ENCODE measurements around the gene ZNF688.
"Not testable (repeated sequence)": the region's sequence is repeated elsewhere in the genome, so short reads cannot be mapped to it uniquely, and the experiment has no call there.

Gene ZNF688

DNA sequence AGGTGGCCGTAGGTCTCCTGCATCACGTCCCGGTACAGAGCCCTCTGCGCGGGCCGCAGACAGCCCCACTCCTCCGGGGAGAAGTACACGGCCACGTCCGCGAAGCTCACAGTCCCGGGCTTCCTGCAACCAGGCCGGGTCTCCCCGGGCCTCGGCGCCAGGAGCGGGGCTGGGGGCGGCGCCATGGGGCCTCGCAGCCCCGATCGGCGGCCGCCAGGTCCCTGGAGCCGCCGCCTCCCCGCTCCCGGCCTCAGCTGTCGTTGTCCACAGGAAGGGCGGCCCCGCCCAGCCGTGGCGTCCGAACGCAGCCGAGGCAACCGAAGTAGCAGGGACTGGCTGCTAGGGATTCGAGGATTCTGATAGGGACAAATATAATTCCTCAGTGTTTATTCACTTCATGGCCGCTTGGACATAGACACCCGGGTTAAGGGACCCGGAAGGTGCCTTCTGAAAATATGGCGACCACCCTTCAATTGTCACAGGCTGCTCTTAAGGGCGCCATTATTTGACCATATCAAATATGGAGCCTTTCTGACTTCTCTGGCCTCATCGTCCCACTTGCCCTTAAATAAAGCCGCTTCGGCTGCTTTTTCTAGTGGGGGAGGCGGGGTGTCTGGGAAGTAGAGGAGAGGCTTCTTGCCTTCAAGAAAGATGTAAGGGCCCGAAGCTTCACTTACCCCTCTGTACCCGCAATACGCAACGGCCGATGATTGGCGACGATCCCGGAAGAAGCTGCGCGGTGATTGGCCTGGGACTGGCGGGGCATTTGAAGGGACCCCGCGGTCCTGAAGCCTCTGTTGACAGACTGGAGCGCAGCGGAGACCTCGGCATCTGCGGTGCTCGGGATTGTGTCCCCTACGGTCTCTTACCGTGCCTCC, at the start of gene ZNF688:
Gene ZNF688 (minus strand): TSS at position 270 of the 878 bp plus-strand sequence. CDS start 85 bp downstream, at position 185.
- no peak for DNase-seq

DNA sequence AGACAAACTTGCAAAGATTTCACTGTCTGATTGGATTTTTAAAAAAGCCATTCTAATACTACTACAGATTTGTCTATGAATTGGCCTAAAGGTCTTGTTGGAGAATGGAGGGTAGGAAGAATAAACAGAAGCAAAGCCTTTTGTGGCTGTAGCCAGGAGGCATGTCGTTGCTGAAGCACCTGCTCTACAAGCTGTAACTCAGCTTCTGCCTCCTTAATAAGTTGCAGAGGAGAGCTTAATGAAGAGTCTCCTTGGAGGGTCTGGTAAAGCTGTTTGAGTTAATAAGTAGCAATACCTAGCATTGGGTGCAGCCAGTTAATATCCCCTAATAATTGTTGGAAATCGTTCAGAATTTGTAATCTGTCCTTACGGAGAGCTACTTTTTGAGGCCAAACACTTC, 48.7 kb upstream of the ZNF688 start:
- DNase-seq, result no peak

DNA sequence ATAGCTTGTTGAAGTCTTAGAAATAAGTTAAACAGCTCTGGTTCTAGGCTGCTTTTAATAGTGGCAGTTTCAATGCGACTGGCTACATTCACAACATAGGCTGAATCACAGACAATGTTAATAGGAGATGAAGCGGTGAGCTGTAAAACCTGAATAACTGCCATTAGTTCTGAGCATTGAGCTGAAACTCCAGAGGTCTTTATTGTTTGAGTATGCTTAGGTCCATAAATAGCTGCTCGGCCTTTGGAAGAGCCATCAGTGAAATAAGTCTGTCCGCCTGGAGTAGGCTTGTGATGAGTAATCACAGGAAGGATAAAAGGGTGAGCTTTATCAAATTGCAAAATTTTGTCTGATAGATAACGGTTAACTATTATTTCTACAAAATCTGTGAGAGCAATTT, 48.1 kb upstream of the ZNF688 start:
- DNase-seq, result no peak

DNA sequence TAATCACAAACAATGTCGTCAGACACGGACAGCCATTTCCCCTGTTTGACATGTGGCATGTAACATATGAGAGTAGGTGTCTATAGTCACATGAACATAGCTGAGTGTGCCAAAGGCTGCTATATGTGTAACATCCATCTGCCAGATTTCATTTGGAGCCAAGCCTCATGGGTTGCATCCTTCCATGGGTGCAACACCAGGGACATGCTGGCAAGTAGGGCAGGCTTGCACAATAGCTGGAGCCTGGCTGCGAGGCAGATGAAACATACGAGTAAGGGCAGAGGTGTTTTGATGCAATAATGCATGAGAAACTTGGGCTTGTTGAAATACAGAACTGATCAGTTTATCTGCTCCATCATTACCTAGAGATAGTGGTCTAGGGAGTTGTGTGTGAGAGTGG, 47.7 kb upstream of the ZNF688 start:
- DNase-seq, result no peak

DNA sequence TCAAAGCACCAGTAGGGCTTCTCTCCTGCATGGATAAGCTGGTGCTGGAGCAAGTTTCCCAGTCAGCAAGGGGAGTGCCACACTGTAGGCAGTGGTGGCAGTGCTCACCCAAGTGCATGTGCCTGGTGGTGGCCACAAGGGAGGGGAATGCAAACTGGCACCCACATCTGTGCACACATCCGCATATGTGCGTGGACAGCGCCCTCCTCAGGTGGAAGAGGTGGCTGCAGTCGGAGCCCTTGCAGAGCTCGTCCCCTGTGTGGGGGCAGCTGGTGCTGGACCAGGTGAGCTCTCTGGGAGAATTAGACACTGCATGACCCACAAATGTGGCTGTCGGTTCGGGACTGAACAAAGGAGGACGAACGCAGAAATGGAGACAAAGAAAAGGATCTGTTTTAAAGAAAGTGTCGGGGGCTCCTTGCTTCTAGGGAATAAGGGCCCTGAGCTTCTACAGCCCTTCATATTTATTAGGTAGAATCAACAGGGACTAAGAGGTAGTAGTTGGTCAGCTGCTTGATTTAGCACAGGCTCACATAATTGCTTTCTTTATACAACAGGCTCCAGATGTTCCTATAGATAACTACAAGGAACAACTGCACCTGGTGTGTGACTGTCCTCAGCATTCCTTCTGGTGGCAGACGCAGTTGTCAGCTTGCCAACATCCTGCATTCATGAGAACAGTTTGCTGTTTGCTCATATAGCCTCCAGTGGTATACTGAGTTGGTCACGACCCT, 44.0 kb upstream of the ZNF688 start:
- DNase-seq, result no peak

DNA sequence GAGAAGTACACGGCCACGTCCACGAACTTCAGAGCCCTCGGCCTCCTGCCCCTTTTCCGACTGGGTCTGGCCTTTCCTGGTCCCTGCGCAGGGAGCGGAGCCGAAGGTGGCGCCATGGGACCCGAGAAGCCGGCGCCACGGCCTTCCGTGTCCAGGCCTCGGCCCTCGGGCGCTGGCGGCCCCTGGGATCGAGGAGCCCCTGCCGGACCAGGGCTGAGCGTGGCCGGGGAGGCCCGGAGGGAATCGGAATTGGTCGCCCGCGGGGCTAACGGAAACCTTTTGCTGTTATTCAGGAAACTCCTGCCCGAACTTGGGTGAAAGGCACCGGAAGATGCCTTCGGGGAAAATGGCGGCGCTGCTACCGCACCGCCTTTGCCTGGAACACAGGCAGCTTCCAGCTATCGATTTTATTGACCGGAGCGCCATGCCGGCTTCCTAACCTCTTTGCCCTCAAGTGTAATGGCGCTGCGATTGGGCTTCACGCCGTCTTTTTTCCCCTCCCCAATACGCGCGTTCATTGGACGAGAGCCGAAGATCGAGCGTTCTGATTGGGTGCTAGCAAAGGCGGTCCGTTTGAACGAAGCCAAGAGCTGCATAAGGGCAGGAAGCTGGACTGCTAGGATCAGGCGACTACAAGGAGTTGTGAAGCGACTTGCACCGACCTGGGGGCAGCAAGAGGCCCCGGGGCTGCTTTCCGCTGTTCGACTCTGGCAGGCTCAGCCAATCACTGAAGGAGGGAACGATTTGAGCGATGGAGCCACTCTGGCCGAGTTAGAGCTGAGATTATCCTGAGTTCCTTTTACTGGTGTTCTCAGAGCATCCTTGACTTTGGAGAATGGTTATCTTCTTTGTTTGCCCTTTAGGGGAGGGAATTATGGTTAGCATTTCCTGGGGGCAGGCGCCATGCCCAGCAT, 38.7 kb upstream of the ZNF688 start, which contains the start of gene ZNF689:
Gene ZNF689 (minus strand): TSS at position 464 of the 914 bp plus-strand sequence. CDS start 348 bp downstream, at position 116.
- DNase-seq, result no peak

DNA sequence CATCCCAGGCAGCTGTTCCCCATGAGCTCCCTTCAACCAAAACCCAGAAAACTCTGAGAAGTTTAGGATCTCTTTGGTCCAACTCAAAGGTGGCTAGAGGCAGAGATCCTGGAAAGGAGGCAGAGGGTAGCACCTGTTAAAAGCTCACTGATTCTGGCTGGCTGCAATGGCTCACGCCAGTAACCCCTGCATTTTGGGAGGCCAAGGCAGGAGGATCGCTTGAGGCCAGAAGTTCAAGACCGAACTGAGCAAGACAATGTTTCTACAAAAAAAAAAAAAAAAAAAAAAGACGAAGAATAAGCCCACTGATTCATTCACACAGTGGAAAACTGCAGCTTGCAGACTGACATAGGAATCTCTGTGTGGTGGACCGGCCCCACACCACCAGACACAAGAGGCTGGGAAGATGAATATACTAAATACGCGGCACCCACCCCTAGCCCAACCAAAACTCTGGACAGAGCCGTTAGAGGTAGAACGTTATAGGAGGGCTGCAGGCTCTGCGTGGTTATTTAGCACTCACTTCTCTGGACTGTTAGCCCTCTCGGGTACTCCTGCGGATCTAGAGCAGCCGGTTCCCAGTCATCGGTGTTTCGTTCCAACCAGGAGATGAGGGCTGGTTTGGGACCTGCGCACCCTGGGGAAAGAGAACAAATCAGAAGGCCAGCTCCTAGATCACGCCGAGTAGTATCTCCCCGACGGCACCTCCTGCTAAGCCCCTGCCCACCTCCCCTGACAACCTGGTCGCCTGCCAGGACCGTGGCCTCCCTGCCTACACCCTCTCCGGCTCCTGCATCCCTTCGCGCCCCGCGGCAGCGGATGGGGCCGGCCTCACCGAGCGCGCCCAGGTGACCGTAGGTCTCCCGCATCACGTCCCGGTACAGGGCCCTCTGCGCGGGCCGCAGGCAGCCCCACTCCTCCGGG, 37.8 kb upstream of the ZNF688 start:
- no peak for DNase-seq

DNA sequence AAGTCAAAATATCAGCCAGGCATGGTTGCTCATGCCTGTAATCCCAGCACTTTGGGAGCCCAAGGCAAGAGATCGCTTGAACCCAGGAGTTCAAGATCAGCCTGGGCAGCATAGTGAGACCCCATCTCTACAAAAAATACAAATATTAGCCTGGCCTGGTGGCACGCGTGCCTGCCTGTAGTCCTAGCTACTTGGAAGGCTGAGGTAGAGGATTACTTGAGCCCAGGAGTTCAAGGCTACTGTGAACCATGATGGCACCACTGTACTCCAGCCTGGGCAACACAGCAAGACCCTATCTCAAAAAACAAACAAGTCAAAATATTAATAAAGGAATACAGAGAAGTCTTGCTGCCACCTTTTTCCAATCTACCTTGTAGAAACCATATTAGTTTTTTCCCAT, 34.5 kb upstream of the ZNF688 start:
- DNase-seq, result no peak

DNA sequence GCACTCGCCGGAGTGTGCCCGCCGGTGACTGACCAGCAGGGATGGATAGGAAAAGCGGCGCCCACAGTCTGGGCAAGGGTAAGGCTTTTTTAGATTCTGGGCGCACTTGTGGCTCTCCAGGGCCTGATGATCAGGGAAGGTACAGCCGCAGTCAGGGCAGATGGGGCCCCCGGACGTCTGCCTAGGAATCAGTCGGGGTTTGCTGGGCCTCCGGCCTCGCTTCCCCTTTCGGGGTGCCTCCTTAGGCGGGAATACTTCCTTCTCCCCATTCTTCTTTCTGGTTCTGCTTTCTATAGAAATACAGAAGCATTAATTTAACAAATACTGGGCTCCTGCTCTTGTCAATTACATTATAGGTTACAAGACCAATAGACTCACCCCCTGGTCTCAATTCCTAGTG, 33.6 kb upstream of the ZNF688 start:
- DNase-seq, result no peak

DNA sequence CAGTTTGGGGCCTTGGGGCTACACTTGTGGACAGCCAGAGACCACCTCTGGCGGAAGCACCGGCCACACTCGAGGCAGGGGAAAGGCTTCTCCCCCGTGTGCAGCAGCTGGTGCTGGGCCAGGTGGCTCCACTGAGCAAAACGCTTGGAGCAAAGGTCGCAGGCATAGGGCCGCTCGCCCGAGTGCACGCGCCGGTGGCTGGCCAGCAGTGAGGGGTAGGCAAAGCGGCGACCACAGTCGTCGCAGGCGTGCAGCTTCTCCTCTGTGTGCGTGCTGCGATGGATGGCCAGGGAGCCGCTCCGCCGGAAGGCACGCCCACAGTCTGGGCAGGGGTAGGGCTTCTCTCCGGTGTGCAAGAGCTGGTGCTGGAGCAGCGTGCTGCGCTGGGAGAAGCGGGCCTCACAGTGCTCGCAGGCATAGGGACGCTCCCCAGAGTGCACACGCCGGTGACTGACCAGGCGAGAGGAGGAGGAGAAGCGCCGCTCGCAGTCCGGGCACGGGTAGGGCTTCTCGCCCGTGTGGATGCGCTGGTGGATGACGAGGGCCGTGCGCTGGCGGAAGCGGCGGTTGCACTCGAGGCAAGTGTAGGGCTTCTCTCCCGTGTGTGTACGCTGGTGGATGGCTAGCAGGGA, 32.9 kb upstream of the ZNF688 start:
- no peak for DNase-seq

DNA sequence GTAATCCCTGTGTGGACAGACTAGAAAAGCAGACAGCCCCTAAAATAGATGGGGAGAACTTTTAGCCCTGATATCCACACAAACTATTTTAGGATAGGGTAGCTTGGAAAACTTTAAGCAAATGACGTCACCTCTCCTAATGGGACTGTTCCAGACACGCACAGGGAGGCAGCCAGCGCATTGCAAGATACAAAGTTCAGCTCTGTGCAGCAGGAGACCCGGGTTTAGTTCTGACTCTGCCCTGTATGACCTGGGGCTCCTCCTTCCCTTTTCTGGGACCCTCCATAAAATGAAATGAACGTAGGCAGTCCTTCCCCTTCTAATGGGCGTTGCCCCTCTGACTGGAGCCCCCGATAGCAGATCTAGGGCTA, 32.4 kb upstream of the ZNF688 start:
- no peak for DNase-seq

DNA sequence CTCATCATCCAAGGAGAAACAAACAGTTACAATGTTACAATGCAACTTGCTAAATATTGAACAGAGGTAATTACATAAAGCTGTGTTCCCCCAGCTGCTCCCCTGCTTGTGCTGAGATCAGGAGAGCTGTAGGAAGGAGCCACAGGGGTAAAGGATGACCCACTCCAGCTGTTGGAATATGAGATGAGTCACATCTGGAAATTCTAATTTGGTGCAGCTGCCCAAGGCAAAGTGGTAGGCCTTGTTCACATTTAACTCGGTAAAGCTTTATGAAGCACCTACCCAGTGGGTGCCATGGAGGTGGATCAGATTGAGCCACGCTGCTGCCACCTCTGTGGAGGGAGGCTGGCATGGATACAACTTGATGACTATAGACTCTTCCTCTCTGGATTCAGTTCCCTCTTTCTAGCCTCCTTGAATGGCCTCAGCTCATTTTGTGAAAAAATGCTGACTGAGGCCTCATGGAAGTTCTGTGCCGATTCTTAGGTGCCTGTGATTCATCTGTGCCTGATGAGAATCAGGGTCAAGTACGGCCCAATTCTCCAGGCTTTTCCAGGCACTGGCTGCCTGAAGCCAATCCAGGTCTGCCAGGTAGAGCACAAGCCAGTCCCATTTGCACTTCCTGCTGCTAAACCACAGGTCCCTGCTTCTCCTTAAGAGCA, 31.2 kb upstream of the ZNF688 start:
- DNase-seq, result no peak

DNA sequence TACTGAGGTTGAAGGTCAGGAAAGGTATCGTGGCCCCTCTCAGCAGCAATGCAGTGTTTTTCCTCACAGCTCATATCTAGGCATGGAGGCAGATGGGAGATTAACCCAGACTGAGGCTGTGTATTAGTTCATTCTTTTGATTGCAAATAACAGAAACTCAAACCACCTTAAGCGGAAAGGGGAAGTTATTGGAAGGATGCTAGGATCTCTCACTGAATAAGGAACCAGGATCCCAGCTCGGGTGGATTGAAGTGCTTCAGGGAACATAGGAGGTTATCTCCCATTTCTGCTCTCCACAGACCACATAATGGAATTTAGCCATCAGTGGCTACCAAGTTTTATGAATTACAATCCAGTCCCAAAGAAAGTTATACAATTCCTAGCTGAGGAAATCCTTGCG, 30.5 kb upstream of the ZNF688 start:
- no peak for DNase-seq

DNA sequence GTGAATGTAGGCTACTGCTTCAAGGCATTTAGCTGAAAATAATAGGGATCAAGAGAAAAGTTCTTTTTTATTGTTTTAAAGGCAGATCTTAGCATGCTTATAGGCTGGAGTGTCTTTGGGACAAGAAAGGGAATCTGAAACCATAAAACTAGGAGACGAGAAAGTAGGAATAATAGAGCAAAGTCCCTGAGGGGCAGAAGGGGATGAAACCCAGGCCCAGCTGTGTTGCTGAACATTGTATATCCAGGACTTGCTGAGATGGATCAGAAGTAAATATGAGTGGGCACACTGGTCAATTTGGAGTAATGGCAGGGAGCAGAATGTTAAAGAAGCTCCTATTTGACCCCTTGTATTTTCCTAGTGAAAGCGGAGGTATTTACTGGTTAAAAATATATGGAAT, 29.4 kb upstream of the ZNF688 start:
- no peak for DNase-seq

DNA sequence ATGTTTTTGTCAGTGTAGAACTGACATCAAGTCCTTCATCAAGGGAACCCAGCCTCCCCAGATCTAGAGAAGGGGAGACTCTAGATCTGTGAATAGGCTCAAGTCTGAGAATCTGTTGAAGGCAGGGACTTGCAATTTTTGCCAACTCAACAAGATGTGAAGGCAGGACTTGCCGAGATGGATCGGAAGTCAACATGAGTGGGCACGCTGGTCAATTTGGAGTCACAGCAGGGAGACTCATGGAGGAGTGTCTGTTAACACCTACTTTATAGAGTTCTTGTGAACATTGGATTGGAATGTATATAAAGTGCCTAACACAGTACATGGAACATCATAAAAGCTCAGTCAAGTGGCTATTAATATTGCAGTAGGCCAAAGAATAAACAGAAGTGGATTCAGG, 28.7 kb upstream of the ZNF688 start:
- DNase-seq, result no peak

DNA sequence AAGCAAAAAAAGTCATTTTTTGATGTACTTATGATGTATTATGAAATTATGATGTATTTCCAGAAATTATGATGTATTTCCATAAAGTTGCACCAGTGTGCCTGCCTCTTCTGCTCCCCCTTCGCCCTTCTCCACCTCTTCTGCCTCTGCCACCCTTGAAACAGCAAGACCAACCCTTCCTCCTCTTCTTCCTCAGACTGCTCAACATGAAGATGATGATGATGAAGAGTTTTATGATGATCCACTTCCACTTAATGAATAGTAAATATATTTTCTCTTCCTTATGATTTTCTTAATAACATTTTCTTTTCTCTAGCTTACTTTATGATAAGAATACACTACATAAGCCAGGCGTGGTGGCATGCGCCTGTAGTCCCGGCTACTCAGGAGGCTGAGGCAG, 21.4 kb upstream of the ZNF688 start:
- DNase-seq, result no peak

DNA sequence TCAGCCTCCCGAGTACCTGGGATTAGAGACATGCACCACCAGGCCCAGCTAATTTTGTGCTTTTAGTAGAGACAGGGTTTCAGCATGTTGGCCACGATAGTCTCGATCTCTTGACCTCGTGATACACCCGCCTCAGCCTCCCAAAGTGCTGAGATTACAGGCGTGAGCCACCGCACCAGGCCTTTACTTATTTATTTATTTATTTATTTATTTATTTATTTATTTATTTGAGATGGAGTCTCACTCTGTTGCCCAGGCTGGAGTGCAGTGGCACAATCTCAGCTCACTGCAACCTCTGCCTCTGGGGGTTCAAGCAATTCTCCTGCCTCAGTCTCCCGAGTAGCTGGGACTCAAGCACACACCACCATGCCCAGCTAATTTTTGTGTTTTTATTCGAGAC, 19.4 kb upstream of the ZNF688 start:
- DNase-seq, result not testable (repeated sequence)

DNA sequence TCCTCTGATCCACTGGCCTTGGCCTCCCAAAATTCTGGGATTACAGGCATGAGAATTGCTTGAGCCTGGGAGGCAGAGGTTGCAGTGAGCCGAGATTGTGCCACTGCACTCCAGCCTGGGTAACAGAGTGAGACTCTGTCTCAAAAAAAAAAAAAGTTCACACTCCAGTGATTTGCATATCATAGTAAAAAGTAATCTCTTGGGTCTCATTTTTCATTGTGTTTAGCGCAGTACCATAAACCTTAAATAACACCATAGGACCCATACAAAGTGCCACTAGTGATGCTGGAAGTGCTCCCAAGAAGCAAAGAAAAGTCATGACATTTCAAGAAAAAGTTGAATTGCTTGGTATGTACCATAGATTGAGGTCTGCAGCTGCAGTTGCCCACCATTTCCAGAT, 18.1 kb upstream of the ZNF688 start:
- DNase-seq, result not testable (repeated sequence)

DNA sequence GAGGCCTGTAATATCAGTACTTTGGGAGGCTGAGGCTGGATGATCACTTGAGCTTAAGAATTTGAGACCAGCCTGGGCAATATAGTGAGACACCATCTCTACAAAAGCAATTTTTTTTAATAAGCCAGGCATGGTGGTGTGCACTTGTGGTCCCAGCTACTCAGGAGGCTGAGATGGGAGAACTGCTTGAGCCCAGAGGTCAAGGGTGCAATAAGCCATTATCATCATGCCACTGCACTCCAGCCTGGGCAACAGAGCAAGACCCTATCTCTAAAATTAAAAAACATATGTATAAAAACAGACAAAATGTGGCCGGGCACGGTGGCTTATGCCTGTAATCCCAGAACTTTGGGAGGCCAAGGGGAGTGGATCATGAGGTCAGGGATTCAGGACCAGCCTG, 17.1 kb upstream of the ZNF688 start:
- no peak for DNase-seq

DNA sequence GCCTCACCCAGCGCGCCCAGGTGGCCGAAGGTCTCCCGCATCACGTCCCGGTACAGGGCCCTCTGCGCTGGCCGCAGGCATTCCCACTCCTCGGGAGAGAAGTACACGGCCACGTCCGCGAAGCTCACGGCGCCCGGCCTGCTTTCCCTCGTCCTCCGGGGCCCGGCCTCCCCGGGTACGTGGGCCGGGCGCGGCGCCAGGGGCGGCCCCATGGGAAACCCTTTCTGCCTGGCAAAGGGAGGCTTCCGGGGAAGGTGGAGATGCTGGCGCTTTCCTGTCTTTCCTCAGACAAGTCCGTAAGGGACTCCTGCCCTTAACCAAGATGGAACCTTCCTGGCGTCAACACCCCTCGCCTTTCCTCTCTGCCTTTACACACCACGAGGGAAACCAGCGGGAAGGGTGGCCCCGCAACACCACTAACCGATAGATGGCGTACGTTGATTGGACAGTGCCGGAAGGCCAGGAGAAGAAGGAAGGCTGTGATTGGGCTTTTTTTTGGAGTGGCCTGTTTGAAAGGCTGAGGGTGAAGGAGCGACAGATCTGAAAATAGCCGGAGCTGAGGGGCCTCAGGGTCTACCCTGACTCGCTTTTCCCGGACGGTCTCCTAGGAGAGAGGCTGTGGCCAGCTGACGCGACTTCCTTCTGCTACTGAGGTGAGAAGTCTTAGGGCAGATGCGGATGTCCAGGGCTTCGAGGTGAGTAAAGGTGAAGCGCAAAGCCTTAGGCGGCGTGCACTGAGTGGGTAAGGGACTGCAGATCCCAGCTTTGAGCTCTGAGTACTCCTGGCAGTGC, 14.1 kb upstream of the ZNF688 start, which contains the start of gene ZNF785:
Gene ZNF785 (minus strand): TSS at position 298 of the 792 bp plus-strand sequence. CDS start 86 bp downstream, at position 212.
- no peak for DNase-seq
